Measurements from ENCODE around the gene ULK3. TPM values are rescaled to one million over a fixed set of nuclear protein-coding genes. Genes with fewer than 3 reads are reported as not detected.

Gene ULK3
- total RNA-seq, 2 donors from 2014 or later = 70.7 to 83.2 TPM

GRCh38 chr15:74792227-74793016, 50.5 kb downstream of the ULK3 start:
- ATAC-seq (no peak), DNase-seq (no peak)
- intact Hi-C loops (cut with DNase I, micrococcal nuclease) = no loop called here

- intact Hi-C loops (cut with DNase I, micrococcal nuclease) = no loop called here
- DNase-seq (no peak), ATAC-seq (no peak)
Observed at GRCh38 chr15:74791667-74792066, 51.3 kb downstream of the ULK3 start.

- no peak for DNase-seq
- intact Hi-C loops (cut with DNase I, micrococcal nuclease) = no loop called here
- ATAC-seq = no peak
Observed at GRCh38 chr15:74791007-74791406, 51.9 kb downstream of the ULK3 start.

GRCh38 chr15:74790080-74790916, 52.7 kb downstream of the ULK3 start:
- peak; percentile 74 to 79 for DNase-seq
- no peak for ATAC-seq
- intact Hi-C loops (cut with DNase I, micrococcal nuclease) = no loop called here

GRCh38 chr15:74789741-74790079, 53.2 kb downstream of the ULK3 start:
- ATAC-seq = peak; percentile 26
- DNase-seq = no peak
- intact Hi-C loops (cut with DNase I, micrococcal nuclease) = no loop called here

- intact Hi-C loops (cut with DNase I, micrococcal nuclease) = no loop called here
- ATAC-seq (peak; percentile 86), DNase-seq (peak; percentile 82 to 88)
Observed at GRCh38 chr15:74789171-74789631, 53.8 kb downstream of the ULK3 start.

GRCh38 chr15:74788683-74789151, 54.2 kb downstream of the ULK3 start:
- ATAC-seq = peak; percentile 12
- peak in 1 of 2 donors; percentile 53 for DNase-seq
- intact Hi-C loops (cut with DNase I, micrococcal nuclease) = no loop called here

- no peak for ATAC-seq
- no peak for DNase-seq
- intact Hi-C loops (cut with DNase I, micrococcal nuclease) = no loop called here
Observed at GRCh38 chr15:74788042-74788682, 54.8 kb downstream of the ULK3 start.

GRCh38 chr15:74787251-74788041, 55.5 kb downstream of the ULK3 start:
- ATAC-seq = peak; percentile 62
- DNase-seq = peak; percentile 84 to 87
- intact Hi-C loops (cut with DNase I, micrococcal nuclease) = no loop called here

- DNase-seq (no peak), ATAC-seq (no peak)
- intact Hi-C loops (cut with DNase I, micrococcal nuclease) = no loop called here
Observed at GRCh38 chr15:74786551-74787165, 56.3 kb downstream of the ULK3 start.

Small RNA genes lying within 50 kb of the gene (microRNA-seq; reads per million reads assigned to microRNA genes)
- gene MIR4513 (0 reads per million in 2 donors), gene MIR6882 (1.6 to 2.7 reads per million in 2 donors)

Other genes starting within 250 kb of the ULK3 start
- gene CLK3, start 227.3 kb downstream of the ULK3 start, total RNA-seq = 10 to 100 TPM; 90.8 to 92.9 TPM
- gene EDC3, start 147.1 kb downstream of the ULK3 start, total RNA-seq = 10 to 100 TPM; 21.6 to 32.5 TPM
- gene CYP1A1, start 117.6 kb downstream of the ULK3 start, total RNA-seq = under 1 TPM in 1 of 2 donors, not detected in 1; 0.82 TPM
- not detected for gene CYP1A2, start 94.3 kb downstream of the ULK3 start, total RNA-seq
- 10 to 100 TPM; 84.8 to 96.9 TPM for gene CSK, start 61.1 kb downstream of the ULK3 start, total RNA-seq
- gene LMAN1L, start 30.3 kb downstream of the ULK3 start, total RNA-seq = under 1 TPM in 1 of 2 donors, not detected in 1; 0.40 TPM
- under 1 TPM in 1 of 2 donors, not detected in 1; 0.15 TPM for gene CPLX3, start 16.5 kb downstream of the ULK3 start, total RNA-seq
- 100 to 1,000 TPM; 188 to 209 TPM for gene SCAMP2, start 30.2 kb upstream of the ULK3 start, total RNA-seq
- gene MPI, start 46.9 kb upstream of the ULK3 start, total RNA-seq = 10 to 100 TPM; 62.2 to 76.7 TPM
- 10 to 100 TPM; 53.5 to 64.9 TPM for gene FAM219B, start 63.7 kb upstream of the ULK3 start, total RNA-seq
- gene COX5A, start 94.9 kb upstream of the ULK3 start, total RNA-seq = 100 to 1,000 TPM; 564 to 684 TPM
- 10 to 100 TPM; 12.0 to 12.7 TPM for gene RPP25, start 113.6 kb upstream of the ULK3 start, total RNA-seq
- 1 to 10 TPM; 4.5 to 8.6 TPM for gene SCAMP5, start 152.4 kb upstream of the ULK3 start, total RNA-seq
- 10 to 100 TPM; 11.1 to 13.6 TPM for gene PPCDC, start 180.4 kb upstream of the ULK3 start, total RNA-seq